NT2/D1 (cell line): ENCODE data around the gene BTBD1.

Experiments
- DNase-seq: peaks from one replicate; pipeline ENCODE4 v3.0.0-alpha.2; 2011; ENCODE audit warnings: low read depth, low spot score
- H3K27me3 ChIP-seq: 2 replicates; pipeline ENCODE4 v1.6.0; 2011; ENCODE audit warnings: mild to moderate bottlenecking; ENCODE audit not compliant: insufficient read length, insufficient read depth
- H3K36me3 ChIP-seq: 2 replicates; pipeline ENCODE4 v1.6.1; 2011; ENCODE audit warnings: mild to moderate bottlenecking, low read length, mixed read lengths; ENCODE audit not compliant: insufficient read depth, insufficient read length
- H3K4me1 ChIP-seq: 2 replicates; pipeline ENCODE4 v1.5.1; 2011; ENCODE audit not compliant: insufficient read depth, insufficient read length
- H3K4me3 ChIP-seq: 2 replicates; pipeline ENCODE4 v1.5.1; 2011; ENCODE audit warnings: low read depth; ENCODE audit not compliant: insufficient read length
- H3K9ac ChIP-seq: 2 replicates; pipeline ENCODE4 v1.6.0; 2011; ENCODE audit warnings: low read depth; ENCODE audit not compliant: insufficient read length
- H3K9me3 ChIP-seq: 2 replicates; pipeline ENCODE4 v1.5.1; 2011; ENCODE audit warnings: mild to moderate bottlenecking, low read length; ENCODE audit not compliant: insufficient read depth
- SUZ12 ChIP-seq: IDR thresholded peaks from 2 replicates; pipeline ENCODE4 v1.6.1; 2011; ENCODE audit not compliant: insufficient read length, insufficient read depth; ENCODE audit errors: extremely low read depth
- YY1 ChIP-seq: IDR thresholded peaks from 2 replicates; pipeline ENCODE4 v1.6.1; 2011; ENCODE audit not compliant: insufficient read length, insufficient read depth
- ZNF274 ChIP-seq: IDR thresholded peaks from 2 replicates; pipeline ENCODE4 v1.6.1; 2011; ENCODE audit warnings: mild to moderate bottlenecking, low read depth, low read length

BTBD1 gene

DNA sequence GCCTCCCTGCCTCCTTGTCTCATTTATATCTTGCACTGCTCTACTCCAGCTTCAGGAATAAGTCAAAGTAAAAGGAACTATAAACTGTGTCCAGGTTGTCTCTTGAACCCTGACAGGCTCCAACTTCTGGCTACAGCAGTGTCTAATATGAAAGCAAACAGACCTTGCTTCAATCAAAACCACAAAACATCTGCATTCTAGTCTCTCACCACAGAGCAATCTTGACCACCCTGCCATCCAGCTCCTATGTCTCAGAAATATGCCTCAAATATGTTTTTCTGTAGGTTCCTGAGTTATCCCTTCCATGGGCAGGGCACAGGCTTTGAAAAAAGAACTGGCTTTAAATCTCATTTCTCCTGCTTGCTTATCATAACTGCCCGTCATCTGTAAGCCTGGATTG is 94.1 kb downstream of the BTBD1 start:
- Histone ChIP-seq H3K36me3 (no peaks in the 10 kb centered on the region), H3K27me3 (no peaks in the 10 kb centered on the region), H3K9ac (no peak overlapping the region), H3K9me3 (no peaks in the 10 kb centered on the region), H3K4me1 (no peaks in the 10 kb centered on the region), H3K4me3 (no peak overlapping the region)
- DNase-seq = no peak
- TF ChIP-seq SUZ12 (no peak), YY1 (no peak), ZNF274 (no peak)

DNA sequence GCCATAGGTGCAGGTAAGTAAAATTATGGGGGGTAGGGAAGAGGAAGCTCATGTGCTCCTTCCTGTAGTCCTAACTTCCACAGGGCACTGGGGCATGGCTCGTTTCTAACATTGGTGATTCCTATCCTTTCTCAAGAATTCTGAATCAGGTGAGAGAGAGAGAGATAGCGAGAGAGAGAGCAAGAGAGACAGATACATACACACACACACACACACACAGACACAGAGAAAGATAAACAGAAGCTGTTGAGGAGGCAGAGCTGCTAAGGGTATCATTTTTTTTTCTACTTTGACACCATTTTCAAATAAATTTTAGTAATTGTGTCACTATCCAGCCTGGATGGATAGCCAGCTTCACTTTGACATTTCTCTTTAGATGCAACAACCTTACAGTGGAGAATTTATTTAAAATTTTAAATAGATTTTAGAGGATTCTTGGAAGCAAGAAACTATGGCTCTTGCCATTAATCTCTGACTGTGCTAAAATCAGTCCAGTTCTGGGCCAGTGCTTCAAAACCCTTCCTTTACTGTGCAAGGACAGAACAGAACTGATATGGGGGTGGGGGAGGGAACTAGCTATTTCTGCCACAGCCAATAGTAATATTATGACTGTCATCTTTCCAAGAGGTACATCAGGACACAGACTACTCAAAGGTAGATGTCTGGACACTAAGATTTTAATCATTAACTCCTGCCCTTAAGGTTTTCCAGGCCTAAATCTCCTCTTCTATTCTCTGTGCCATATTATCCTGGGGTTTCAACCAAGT is 95.7 kb downstream of the BTBD1 start:
- DNase-seq = no peak

DNA sequence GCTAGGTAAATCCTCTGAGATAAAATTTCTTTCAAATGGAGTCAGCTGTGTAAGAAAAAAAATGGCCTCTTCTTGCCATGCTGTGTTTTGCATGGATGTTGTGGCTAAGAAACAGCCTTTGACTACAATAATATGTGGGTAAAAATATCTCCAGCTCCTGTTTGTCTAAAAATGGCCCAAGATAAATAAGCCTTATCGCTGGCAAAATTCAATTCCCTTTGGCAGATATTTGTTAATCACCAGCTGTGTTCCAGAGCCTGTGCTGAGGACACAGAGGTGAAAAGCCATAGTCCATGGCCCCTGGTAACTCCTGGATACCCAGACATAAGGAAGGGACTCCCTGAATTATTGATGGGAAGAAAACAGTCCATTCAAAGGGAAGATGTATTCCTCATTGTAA is 96.4 kb downstream of the BTBD1 start:
- H3K9ac ChIP-seq = no peak overlapping the region
- TF ChIP-seq ZNF274 (no peak), SUZ12 (no peak), YY1 (no peak)

More for the DNA sequence above, 95.7 kb downstream of the BTBD1 start:
- H3K4me3 ChIP-seq = no peak overlapping the region
- no peaks in the 10 kb centered on the region for H3K27me3 ChIP-seq
- no peaks in the 10 kb centered on the region for H3K9me3 ChIP-seq
- H3K9ac ChIP-seq = no peak overlapping the region
- no peak for TF ChIP-seq ZNF274
- TF ChIP-seq SUZ12 = no peak
- no peak for TF ChIP-seq YY1
- H3K4me1 ChIP-seq = no peaks in the 10 kb centered on the region
- no peaks in the 10 kb centered on the region for H3K36me3 ChIP-seq

DNA sequence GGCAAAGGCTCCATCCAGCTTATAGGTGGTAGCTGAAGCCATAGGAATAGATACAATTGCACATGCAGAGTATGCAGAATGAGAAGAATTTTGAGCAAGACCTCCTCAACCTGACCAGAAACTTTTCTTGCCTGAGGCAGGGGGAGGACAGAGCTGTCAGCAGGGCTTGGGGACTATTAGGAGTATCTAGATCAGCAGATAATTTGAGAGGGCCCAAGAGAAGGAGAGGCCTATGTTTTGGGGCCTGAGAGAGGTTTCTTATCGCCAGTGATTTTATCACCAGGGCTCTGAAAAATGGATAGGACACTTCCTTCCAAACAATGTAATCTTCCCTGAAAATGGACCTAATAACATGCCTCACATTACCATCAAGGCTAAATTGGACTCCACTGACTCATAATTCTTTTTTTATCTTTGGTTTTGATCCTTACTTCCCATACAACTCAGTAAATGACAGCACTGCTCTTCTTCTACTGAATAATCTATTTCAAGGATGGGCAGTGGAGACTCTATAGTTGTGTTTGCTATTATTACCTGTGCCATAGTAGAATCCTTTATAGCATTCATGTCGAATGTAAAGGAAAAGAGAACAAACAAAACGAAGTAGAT is 96.9 kb downstream of the BTBD1 start:
- H3K9ac ChIP-seq = no peak overlapping the region
- H3K27me3 ChIP-seq = no peaks in the 10 kb centered on the region
- no peaks in the 10 kb centered on the region for H3K9me3 ChIP-seq
- H3K4me3 ChIP-seq = no peak overlapping the region
- DNase-seq = no peak
- no peaks in the 10 kb centered on the region for H3K36me3 ChIP-seq
- TF ChIP-seq ZNF274 (no peak), SUZ12 (no peak), YY1 (no peak)
- H3K4me1 ChIP-seq = no peaks in the 10 kb centered on the region

More for the DNA sequence above, 96.4 kb downstream of the BTBD1 start:
- Histone ChIP-seq H3K27me3 (no peaks in the 10 kb centered on the region), H3K4me1 (no peaks in the 10 kb centered on the region), H3K36me3 (no peaks in the 10 kb centered on the region), H3K4me3 (no peak overlapping the region), H3K9me3 (no peaks in the 10 kb centered on the region)
- DNase-seq = no peak

DNA sequence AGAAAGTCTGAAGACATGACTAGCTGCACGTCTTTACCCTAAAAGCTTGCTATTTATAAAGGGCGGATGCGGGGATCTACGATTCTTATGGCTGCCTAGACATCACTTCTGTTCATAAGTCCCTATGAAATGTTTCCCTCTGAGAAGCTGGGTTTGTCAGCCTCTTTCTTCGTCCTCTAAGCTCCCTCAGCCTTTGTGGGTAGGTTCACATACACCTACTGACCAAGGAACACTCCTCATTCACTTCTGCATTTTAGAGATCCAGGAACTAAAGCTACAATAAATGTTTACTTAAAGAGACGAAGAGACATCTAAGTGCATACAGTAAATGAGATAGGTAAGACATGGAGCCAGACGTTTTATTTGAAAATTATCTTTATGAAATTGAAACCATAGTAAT is 97.7 kb downstream of the BTBD1 start:
- no peaks in the 10 kb centered on the region for H3K9me3 ChIP-seq
- no peak overlapping the region for H3K9ac ChIP-seq
- H3K4me3 ChIP-seq = no peak overlapping the region
- H3K4me1 ChIP-seq = no peaks in the 10 kb centered on the region
- DNase-seq = no peak
- H3K27me3 ChIP-seq = no peaks in the 10 kb centered on the region
- no peaks in the 10 kb centered on the region for H3K36me3 ChIP-seq
- TF ChIP-seq YY1 (no peak), SUZ12 (no peak), ZNF274 (no peak)

DNA sequence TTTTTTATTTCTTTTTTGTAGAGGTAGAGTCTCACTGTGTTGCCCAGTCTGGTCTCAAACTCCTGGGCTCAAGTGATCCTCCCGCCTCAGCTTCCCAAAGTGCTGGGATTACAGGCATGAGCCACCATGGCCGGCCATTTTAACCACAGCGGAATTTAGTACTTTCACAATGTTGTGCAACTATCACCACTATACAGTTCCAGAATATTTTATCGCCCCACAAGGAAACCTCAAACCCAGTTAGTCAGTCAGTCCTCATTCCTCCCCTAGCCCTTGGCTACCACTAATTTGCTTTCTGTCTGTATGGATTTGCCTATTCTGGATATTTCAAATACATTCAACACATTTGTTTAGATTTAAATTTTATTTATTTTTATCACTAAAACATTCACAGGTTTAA is 99.0 kb downstream of the BTBD1 start:
- Histone ChIP-seq H3K36me3 (no peaks in the 10 kb centered on the region), H3K4me3 (no peak overlapping the region), H3K4me1 (no peaks in the 10 kb centered on the region), H3K9ac (no peak overlapping the region), H3K9me3 (no peaks in the 10 kb centered on the region), H3K27me3 (no peaks in the 10 kb centered on the region)
- no peak for DNase-seq
- no peak for TF ChIP-seq YY1
- TF ChIP-seq SUZ12 = no peak
- TF ChIP-seq ZNF274 = no peak

DNA sequence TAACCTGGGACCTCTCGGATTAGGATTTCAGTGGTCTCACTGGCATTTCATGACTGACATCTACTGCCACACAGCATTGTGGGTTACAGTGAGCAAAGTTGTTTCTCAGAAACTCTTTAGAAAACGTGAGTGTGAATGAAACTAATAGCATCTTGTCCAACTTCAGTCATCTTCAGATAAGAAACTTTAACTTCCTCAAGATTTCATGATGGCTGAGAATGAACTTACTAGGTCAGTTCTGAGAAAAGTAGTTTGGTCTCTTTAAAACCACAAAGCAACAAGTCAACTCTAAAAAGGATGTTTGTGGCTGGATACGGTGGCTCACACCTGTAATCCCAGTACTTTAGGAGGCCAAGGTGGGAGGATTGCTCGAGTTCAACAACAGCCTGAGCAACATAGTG is 100.4 kb downstream of the BTBD1 start:
- Histone ChIP-seq H3K4me3 (no peak overlapping the region), H3K9me3 (no peaks in the 10 kb centered on the region), H3K27me3 (no peaks in the 10 kb centered on the region), H3K9ac (no peak overlapping the region), H3K4me1 (no peaks in the 10 kb centered on the region), H3K36me3 (no peaks in the 10 kb centered on the region)
- DNase-seq = no peak
- TF ChIP-seq YY1 (no peak), SUZ12 (no peak), ZNF274 (no peak)
